Stimulated activated CD8-positive, alpha-beta memory T cell treated with anti-CD3 and anti-CD28 coated beads, Interleukin-7, amount 100 ng/mL, for 48 hours (primary cell): Measurements from ENCODE around the gene LRRC71.

Experiments used
- DNase-seq, 2 donors: peaks; one replicate each; pipeline ENCODE4 v3.0.0-alpha.2; 2020; ENCODE audit warnings: low read depth in 1 of 2; ENCODE audit errors: extremely low read depth in 1 of 2

Gene LRRC71

DNA sequence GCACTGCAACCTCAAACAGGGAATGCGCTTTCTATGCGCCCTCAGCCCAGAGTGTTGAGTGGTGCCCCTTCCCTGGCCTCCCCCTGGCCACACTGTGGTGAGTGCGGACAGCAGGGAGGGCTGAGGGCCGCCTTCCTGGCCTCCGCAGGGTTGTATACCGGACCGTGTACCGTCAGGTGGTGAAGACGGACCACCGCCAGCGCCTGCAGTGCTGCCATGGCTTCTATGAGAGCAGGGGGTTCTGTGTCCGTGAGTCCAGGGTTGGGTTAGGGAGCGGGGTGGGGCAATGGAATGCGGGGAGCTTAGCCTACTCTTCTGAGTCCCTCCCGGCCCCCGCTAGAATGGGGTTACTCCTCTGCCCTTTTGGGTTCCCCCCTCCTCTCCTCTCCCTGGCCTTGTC is 15.3 kb upstream of the LRRC71 start:
- DNase-seq, result no peak

DNA sequence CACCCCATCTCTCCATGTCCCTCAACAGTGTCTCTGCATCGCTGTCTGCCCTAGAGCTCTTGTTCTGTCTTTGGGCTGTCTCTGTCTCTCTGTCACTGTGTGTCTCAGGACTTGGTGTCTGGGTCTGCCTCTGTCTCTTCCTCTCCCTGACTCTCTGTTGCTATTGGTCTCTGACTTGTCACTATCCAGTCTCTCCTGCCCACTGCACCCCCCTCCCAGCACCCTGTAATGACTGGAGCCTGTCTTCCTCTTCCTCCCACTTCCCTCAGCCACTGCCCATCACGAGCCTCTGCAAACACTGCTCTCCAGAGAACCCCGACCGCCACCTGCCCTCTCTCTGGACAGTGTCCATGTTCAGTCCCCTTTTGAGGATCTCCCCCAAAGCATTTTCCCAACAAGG is 14.8 kb upstream of the LRRC71 start:
- DNase-seq, result no peak

DNA sequence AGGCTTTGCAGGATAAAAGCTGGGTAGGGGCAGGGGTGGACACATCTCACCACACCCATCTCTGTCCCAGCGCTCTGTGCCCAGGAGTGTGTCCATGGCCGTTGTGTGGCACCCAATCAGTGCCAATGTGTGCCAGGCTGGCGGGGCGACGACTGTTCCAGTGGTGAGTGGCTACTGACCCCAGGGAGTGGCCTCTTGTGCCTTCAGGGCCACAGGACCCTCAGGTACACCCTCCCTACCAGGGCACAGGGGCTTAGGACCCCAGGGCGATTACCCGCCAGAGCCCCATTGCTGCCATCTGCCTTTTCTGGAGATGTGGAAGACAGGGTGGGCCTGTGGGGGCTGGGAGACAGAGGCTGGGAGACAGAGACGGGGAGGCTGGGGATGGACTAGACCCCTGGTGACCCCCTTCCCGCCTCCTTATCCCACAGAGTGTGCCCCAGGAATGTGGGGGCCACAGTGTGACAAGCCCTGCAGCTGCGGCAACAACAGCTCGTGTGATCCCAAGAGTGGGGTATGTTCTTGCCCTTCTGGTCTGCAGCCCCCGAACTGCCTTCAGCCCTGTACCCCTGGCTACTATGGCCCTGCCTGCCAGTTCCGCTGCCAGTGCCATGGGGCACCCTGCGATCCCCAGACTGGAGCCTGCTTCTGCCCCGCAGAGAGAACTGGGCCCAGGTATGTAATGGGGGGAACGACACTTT is 14.1 kb upstream of the LRRC71 start:
- no peak for DNase-seq

DNA sequence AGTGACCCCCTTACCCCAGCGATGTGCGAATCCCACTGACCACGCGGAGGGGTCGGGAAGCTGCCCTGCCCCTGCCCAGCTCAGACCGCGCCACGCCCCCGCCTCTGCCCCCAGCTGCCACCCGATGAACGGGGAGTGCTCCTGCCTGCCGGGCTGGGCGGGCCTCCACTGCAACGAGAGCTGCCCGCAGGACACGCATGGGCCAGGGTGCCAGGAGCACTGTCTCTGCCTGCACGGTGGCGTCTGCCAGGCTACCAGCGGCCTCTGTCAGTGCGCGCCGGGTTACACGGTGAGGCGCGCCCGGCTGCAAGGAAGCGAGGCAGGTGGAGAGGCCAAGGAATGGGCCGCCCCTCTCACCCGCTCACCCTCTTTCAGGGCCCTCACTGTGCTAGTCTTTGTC is 11.9 kb upstream of the LRRC71 start:
- no peak for DNase-seq

DNA sequence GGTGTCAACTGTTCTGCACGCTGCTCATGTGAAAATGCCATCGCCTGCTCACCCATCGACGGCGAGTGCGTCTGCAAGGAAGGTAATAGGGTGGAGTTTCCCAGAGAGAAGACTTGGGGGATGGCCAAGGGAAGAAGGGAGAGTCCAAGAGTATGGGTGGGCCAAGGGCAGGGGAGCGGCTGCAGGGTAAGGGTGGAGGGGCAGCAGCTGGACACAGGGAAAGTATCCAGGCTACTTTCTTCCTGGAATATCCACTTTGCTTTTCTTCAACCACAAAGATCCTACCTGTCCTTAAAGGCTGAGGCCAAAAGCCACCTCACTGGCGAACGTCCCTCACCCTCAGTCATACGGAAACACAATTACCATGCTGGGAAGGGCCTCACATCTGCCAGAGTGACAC is 11.5 kb upstream of the LRRC71 start:
- no peak for DNase-seq

DNA sequence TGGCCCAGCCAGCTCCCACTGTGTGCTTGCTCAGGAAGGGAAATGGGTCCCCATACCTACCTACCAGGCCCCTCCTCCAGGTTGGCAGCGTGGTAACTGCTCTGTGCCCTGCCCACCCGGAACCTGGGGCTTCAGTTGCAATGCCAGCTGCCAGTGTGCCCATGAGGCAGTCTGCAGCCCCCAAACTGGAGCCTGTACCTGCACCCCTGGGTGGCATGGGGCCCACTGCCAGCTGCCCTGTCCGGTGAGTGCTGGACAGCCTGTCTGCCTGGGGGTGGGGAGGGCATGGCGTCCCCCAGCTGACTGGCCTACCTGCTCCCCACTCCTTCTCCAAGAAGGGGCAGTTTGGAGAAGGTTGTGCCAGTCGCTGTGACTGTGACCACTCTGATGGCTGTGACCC is 10.8 kb upstream of the LRRC71 start:
- DNase-seq, result no peak

DNA sequence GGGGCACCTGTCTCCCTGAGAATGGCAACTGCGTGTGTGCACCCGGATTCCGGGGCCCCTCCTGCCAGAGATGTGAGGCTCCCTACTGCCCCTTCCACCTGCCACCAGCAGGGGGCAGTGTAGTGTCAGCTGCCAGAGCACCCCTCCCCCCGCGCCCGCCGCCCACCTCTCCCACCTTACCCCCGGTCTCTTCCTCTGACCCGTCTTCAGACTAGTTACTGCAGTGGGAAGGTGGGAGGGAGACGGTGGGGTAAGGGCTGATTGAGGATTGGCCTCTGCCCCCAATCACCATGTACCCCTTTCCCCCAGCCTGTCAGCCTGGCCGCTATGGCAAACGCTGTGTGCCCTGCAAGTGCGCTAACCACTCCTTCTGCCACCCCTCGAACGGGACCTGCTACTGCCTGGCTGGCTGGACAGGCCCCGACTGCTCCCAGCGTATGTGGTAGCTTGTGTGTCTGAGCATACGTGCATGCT is 10.1 kb upstream of the LRRC71 start:
- DNase-seq, result peak; percentile 25 to 33

DNA sequence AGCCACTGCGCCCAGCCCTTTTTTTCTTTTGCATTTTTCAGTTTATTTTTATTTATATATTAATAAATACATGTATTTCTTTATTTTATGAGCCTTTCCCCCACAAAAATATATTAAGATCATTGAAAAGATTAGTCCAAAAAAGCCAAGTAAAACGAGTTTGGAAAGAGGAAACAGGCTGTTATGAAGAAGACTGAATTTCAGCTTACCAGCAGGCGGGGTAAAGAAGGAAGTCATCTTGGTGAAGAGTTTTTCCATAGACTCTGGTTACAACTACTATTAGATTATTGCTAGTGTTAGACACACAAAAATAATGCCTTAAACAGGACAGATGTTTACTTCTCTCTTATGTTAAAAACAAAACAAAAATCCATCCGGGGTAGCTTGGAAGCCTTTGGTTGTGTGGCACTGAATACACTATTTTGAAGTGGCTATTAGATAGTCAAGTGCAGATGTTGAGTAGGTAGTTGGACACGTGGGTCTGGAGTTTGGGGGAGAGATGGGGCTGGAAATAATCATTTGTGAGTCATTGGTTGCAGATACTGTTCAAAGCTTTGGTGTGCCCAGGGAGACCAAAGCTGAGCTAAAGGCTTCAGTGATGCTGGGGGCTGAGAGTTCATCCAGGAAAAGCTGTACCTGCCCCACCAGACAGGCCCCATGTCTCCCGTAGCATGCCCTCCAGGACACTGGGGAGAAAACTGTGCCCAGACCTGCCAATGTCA is 8.7 kb upstream of the LRRC71 start:
- DNase-seq, result no peak

DNA sequence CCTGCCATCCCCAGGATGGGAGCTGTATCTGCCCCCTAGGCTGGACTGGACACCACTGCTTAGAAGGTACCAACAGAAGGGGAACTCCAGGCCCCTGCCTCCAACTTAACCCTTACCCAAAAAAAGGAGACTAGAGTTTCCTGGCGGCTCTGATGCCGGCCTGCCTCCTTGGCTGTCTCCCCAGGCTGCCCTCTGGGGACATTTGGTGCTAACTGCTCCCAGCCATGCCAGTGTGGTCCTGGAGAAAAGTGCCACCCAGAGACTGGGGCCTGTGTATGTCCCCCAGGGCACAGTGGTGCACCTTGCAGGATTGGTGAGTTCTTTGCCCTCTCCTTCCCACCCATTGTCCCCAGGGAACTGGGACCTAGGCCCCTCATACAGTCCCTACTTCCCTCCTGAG is 8.1 kb upstream of the LRRC71 start:
- no peak for DNase-seq

DNA sequence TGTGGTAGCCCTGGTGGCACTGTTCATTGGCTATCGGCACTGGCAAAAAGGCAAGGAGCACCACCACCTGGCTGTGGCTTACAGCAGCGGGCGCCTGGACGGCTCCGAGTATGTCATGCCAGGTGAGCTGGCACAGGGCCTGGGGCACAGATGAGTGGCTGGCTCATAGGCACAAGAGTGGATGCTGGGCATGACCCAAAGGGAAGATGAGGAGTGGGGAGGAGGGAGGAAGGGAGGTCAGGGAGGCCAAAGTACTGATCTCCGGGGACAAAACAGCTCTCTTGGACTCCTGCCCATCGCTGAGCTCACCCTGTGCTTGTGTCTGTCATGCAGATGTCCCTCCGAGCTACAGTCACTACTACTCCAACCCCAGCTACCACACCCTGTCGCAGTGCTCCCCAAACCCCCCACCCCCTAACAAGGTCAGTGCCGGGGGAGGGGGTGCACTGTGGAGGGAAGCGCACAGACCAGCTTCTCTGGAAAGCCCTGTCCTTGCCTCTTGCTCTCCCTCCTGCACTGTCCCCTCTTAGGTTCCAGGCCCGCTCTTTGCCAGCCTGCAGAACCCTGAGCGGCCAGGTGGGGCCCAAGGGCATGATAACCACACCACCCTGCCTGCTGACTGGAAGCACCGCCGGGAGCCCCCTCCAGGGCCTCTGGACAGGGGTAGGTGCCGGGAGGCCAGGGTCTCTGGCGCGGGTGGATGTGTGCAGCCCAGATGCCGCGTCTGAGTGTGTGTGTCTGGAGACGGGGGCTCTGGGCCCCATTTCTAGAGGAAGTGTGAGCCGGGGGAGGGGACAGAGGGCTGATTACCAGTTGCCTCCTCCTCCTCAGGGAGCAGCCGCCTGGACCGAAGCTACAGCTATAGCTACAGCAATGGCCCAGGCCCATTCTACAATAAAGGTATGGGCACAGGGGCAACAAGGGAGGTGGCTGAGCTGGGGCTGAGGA is 7.3 kb upstream of the LRRC71 start:
- no peak for DNase-seq

DNA sequence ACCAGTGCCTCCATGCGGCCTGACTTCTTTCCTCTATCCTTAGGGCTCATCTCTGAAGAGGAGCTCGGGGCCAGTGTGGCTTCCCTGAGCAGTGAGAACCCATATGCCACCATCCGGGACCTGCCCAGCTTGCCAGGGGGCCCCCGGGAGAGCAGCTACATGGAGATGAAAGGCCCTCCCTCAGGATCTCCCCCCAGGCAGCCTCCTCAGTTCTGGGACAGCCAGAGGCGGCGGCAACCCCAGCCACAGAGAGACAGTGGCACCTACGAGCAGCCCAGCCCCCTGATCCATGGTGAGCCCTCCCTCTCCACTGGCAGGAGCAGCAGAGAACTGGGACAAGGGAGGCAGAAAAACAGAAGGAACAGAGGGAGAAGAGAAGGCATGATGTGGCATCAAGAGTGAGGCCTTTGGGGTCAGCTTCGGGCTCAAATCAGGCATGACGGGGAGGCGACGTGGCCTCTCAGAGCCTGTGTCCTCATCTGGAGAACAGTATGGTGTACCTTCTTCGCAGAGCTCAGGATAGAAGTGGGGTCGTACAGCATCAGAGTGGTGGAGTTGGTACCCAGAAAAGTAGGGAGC is 6.5 kb upstream of the LRRC71 start:
- DNase-seq, result no peak

DNA sequence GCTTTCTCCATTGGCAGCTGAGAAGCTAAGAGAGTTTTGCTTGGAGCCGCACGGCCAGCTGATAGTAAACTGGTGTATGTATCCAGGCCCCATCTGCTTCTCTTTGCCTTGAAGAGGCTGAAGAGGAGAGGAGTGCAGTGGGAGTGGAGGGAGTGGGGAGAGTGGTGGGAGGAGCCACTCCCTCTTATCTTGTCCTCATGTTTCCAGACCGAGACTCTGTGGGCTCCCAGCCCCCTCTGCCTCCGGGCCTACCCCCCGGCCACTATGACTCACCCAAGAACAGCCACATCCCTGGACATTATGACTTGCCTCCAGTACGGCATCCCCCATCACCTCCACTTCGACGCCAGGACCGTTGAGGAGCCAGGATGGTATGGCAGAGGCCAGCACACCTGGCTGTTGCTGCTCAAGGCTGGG is 6.0 kb upstream of the LRRC71 start:
- DNase-seq, result no peak

DNA sequence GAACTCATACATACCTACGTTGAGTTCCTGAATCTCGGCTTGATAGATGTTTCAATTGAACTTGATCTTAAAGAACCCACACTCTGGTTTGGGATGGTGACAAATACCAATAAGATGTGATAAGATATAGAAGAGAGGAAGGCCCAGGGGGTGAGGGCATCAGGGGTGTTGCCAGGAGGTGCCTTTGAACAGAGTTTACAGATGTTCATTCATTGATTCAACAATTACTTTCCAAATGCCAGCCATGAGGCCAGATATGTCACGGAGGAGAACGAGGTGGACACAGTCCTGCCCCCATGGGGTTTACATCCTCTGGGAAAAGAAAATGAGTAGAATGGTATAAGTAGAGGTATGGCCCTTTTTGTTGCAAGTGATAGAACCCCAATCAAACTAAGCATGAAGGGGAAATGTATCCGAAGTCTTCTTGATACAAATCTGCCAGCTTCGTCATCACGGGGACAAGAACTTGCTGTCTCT is 659 bp downstream of the LRRC71 start:
- no peak for DNase-seq

DNA sequence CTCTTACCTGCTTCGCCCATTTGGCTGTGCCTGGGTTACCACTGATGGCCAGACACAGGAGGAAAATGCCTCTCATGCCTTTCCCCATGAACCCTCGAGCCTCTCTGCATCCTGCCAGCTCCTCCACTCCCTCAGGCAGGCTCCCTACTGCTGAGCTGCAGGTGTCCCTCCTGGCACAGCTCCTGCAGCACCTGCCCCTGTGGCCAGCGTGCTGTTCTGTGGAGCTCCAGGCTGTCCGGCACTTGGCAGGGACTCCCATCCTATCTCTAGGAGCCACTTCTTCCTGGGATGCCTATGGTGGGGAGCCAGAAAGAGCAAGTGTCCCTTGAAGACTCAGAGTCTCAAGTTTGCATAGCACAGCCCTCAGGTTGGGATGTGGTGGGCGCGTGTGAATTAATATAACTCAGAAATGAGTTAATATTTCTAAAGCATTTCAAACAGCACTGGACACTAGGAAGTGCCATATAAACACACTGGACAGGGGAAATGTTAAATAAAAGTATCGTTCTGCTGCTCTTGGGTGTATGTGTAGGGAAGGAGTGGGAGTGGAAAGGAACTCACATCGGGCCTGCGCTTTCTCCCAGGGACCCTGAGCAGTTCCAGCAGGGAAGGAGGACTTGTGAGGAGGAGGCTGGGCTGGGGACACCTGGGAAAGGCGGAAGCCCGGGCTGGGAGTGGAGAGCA is 2.7 kb downstream of the LRRC71 start:
- DNase-seq, result no peak

DNA sequence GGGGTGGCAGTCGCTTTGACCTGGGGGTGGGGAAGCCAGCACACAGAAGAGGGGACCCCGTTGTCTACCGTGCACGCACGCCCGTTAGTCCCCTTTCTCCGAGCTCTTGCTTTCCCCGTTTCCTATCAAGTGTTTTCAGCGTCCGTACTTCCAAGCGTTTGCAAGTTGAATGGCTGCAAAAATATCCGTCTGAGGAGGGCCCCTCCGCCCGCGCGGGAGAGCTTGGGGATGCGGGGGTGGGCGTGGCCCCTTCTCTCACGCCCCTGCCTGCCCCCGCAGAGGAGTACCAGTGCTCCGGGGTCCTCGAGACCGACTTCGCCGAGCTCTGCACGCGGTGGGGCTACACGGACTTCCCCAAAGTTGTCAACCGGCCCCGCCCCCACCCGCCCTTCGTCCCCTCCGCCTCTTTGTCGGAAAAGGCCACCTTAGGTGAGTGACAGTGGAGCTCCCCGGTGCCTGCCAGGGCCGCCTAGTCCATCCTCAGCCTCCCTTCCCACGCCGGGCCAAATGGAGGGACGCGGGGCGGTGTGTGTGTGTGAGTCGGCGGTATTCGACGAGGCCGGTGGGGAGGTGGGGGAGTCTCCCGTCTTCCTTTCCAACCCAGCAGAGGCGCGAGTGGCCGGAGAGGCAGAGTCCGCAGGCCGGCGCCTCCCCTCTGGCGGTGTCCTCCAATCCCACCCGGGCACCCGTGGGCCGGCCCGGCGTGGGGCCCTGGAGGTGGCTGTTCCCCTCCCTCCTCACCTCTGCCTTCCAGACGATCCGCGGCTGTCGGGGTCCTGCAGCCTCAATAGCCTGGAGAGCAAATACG is 3.4 kb downstream of the LRRC71 start:
- no peak for DNase-seq

DNA sequence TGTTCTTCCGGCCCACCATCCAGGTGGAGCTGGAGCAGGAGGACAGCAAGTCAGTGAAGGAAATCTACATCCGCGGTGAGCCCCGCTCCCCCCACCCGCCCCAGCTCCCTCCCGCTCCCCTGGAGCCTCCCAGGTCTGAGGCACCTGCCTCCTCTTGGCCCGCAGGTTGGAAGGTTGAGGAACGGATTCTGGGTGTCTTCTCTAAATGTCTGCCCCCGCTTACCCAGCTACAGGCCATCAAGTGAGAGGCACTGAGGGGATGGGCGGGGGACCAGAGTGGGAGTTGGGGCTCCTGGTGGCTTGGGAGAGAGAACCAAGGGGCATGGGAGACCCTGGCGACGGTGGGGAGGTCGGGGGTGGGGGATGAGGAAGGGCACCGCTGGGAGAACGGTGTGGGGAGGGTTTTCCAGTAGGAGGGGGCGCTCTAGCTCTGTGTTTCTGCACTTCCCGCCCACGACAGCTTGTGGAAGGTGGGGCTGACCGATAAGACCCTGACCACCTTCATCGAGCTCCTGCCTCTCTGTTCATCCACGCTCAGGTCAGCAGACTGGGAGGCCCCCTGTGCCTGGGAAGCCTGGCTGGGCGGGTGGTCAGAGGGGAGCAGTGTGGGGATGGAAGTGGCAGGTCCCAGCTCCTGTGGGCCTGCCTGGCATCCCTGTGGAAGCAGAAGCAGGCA is 4.2 kb downstream of the LRRC71 start:
- DNase-seq, result no peak

DNA sequence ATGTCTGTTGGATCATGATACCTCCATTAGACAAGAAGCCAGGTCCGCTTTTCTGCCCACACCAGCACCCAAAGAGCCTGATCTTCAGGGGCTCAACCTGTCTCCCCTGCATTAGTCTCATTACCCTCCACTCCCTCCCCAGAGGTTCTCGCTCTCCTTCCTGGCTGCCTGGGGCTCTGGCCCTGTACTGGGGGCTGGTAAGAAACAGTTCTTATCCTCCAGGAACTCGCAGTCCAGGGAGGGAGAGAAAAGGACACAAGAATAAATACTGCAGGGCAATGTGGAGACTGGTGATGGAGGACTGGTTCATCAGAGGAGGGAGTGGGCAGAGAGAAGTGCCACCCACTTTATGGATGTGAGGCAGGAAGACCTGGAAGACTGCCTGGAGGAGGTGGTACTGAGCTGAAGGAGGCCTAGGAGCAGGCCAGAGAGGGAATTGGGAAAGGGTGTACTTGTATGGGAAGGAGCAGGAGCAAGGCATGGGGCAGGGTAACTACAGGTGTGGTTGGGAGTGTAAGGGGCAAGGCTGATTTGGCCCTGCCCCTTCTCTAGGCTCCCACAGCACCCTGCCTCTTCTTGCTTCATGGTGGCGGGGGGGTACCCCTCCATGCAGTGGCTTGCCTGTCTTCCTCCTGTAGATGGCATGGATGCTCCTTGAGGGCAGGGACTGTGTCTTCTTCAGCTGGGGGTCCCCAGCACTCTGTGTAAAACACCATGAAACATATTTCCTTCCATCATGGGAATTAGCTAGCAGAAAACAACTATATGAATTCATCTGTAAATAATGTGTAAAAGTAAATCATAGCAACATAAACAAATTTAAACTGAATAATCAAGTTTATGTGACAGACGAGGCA is 5.0 kb downstream of the LRRC71 start:
- DNase-seq, result no peak

DNA sequence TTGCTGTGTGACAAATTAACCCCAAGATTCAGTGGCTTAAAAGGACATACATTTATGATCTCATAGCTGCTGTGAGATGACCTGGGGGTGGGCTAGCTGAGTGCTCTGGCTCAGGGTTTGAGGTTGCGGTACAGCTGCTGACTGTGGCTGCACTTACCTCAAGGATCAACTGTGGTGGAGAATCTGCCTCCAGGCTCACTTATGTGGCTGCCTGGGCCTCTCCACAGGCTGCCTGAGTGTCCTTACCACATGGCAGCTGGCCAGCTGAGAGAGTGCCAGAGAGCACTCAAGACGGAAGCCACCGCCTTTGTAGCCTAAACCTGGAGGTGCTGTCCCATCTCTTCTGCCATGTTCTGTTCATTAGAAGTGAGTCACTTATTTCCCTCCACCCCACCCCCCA is 5.7 kb downstream of the LRRC71 start:
- DNase-seq, result peak; percentile 43 to 71
